Cerebellar nuclear complex (tissue), 1 donor: ENCODE results near the gene PPCS.
"Not testable (repeated sequence)": the region's sequence is repeated elsewhere in the genome, so short reads cannot be mapped to it uniquely, and the experiment has no call there.

Experiments used
- DNase-seq, 2 experiments: peaks; one replicate each; lab custom pipeline; 2025; lab: John Stamatoyannopoulos, UW

The PPCS gene

GRCh38 chr1:42453386-42453785, 3.0 kb upstream of the PPCS start:
- no peak for DNase-seq

- DNase-seq = no peak
Measured at GRCh38 chr1:42454403-42454802, 1.9 kb upstream of the PPCS start.

GRCh38 chr1:42456754-42457089, 379 bp downstream of the PPCS start:
- DNase-seq = no peak

- DNase-seq = no peak
Measured at GRCh38 chr1:42461196-42461595, 4.9 kb downstream of the PPCS start.

- DNase-seq = peak; percentile 92 to 99
Measured at GRCh38 chr1:42462828-42463763, 6.8 kb downstream of the PPCS start, which contains the start of gene CCDC30. Gene CCDC30 (plus strand): TSS chr1:42463286. CDS start chr1:42480552, 17,266 bp downstream.

- DNase-seq = no peak
Measured at GRCh38 chr1:42463921-42464320, 7.6 kb downstream of the PPCS start.

- DNase-seq = no peak
Measured at GRCh38 chr1:42466030-42466429, 9.7 kb downstream of the PPCS start.

- DNase-seq = no peak
Measured at GRCh38 chr1:42469727-42470126, 13.4 kb downstream of the PPCS start.

- DNase-seq = no peak
Measured at GRCh38 chr1:42476605-42477004, 20.3 kb downstream of the PPCS start.

- not testable (repeated sequence) for DNase-seq
Measured at GRCh38 chr1:42477354-42477753, 21.0 kb downstream of the PPCS start.

GRCh38 chr1:42477775-42478174, 21.4 kb downstream of the PPCS start:
- no peak for DNase-seq

GRCh38 chr1:42479621-42480020, 23.3 kb downstream of the PPCS start:
- no peak for DNase-seq

- DNase-seq = no peak
Measured at GRCh38 chr1:42480921-42481320, 24.6 kb downstream of the PPCS start.

- DNase-seq = no peak
Measured at GRCh38 chr1:42482635-42483153, 26.4 kb downstream of the PPCS start.

- no peak for DNase-seq
Measured at GRCh38 chr1:42484382-42484781, 28.0 kb downstream of the PPCS start.

- DNase-seq = no peak
Measured at GRCh38 chr1:42490237-42490636, 33.9 kb downstream of the PPCS start.

GRCh38 chr1:42502031-42502430, 45.7 kb downstream of the PPCS start:
- DNase-seq = not testable (repeated sequence)

- no peak for DNase-seq
Measured at GRCh38 chr1:42504535-42505128, 48.3 kb downstream of the PPCS start.

GRCh38 chr1:42506576-42506975, 50.2 kb downstream of the PPCS start:
- DNase-seq = no peak
